Lower lobe of right lung (tissue), 2 donors: ENCODE measurements around the gene SETD3. TPM values are rescaled to one million over a fixed set of nuclear protein-coding genes. Genes with fewer than 3 reads are reported as not detected.

Experiments used
- ATAC-seq, 2 donors: fragments of 200-7000 bp; cut with Tn5 transposase; one replicate each; pipeline ENCODE4 v1.9.1; 2020 to 2022; ENCODE audit warnings: mild to moderate bottlenecking in 2 of 2, moderate library complexity in 2 of 2
- DNase-seq: peaks from one replicate; pipeline ENCODE4 v3.0.0-alpha.2; 2020
- H3K27ac ChIP-seq: fragments of 200-600 bp; one replicate; pipeline ENCODE4 v1.8.0; 2022
- H3K27me3 ChIP-seq: fragments of 200-600 bp; one replicate; pipeline ENCODE4 v1.8.0; 2022; ENCODE audit warnings: low read depth
- H3K36me3 ChIP-seq: fragments of 200-600 bp; one replicate; pipeline ENCODE4 v1.8.0; 2022; ENCODE audit warnings: mild to moderate bottlenecking
- H3K4me1 ChIP-seq: fragments of 200-600 bp; one replicate; pipeline ENCODE4 v1.8.0; 2022
- H3K4me3 ChIP-seq: fragments of 200-600 bp; one replicate; pipeline ENCODE4 v1.8.0; 2022; ENCODE audit warnings: mild to moderate bottlenecking
- H3K9me3 ChIP-seq: fragments of 200-600 bp; one replicate; pipeline ENCODE4 v1.8.0; 2022
- CTCF ChIP-seq: fragments of 200-600 bp; IDR thresholded peaks from one replicate; pipeline ENCODE4 v1.8.0; 2022; ENCODE audit warnings: antibody characterized with exemption, mild to moderate bottlenecking
- intact Hi-C: fragments of 100-400 bp; cut with DNase I; formaldehyde crosslinking; loops from one replicate; pipeline ENCODE4 v1.11.0; 2022
- total RNA-seq: library from RNA; stranded (reverse); fragmentation: NEBNext Ultra II Directional; extraction: Animal tissue kit (Norgen Biotek cat#: 25700); gene quantifications from one replicate; pipeline ENCODE4 v1.2.1, GENCODE V29; 2021
- donor health status: DM: no; HTN: yes; CAD: no; lungs with severe emphysema.

The SETD3 gene
- total RNA-seq, 1 donor from 2014 or later = 78.7 TPM

- Histone ChIP-seq H3K4me1 (no peaks in the 10 kb centered on the region), H3K4me3 (no peak overlapping the region), H3K27me3 (no peaks in the 10 kb centered on the region), H3K27ac (no peak overlapping the region), H3K36me3 (peaks cover 97% of the 10 kb centered on the region), H3K9me3 (no peaks in the 10 kb centered on the region)
- TF ChIP-seq CTCF = no peak
- intact Hi-C loops = no loop called here
- ATAC-seq (no peak), DNase-seq (no peak)
Measured at GRCh38 chr14:99507860-99508640, 27.4 kb upstream of the SETD3 start.

GRCh38 chr14:99506276-99506675, 25.6 kb upstream of the SETD3 start:
- no peaks in the 10 kb centered on the region for H3K4me1 ChIP-seq
- H3K36me3 ChIP-seq = peaks cover 97% of the 10 kb centered on the region
- no peak overlapping the region for H3K27ac ChIP-seq
- ATAC-seq = no peak
- intact Hi-C loops = no loop called here
- no peak for DNase-seq
- H3K4me3 ChIP-seq = no peak overlapping the region
- no peak for TF ChIP-seq CTCF
- no peaks in the 10 kb centered on the region for H3K27me3 ChIP-seq
- no peaks in the 10 kb centered on the region for H3K9me3 ChIP-seq

- Histone ChIP-seq H3K27ac (no peak overlapping the region), H3K9me3 (no peaks in the 10 kb centered on the region), H3K4me1 (no peaks in the 10 kb centered on the region), H3K4me3 (no peak overlapping the region), H3K27me3 (no peaks in the 10 kb centered on the region), H3K36me3 (peaks cover 100% of the 10 kb centered on the region)
- ATAC-seq (no peak), DNase-seq (no peak)
- TF ChIP-seq CTCF = no peak
- intact Hi-C loops = no loop called here
Measured at GRCh38 chr14:99505089-99505488, 24.4 kb upstream of the SETD3 start.

GRCh38 chr14:99503848-99504453, 23.3 kb upstream of the SETD3 start:
- H3K27ac ChIP-seq = no peak overlapping the region
- no peaks in the 10 kb centered on the region for H3K9me3 ChIP-seq
- DNase-seq (no peak), ATAC-seq (no peak)
- no peaks in the 10 kb centered on the region for H3K4me1 ChIP-seq
- H3K27me3 ChIP-seq = no peaks in the 10 kb centered on the region
- no peak for TF ChIP-seq CTCF
- H3K4me3 ChIP-seq = no peak overlapping the region
- peaks cover 100% of the 10 kb centered on the region for H3K36me3 ChIP-seq
- intact Hi-C loops = no loop called here

- DNase-seq (no peak), ATAC-seq (no peak)
- Histone ChIP-seq H3K27ac (no peak overlapping the region), H3K4me3 (no peak overlapping the region), H3K36me3 (peaks cover 100% of the 10 kb centered on the region), H3K27me3 (no peaks in the 10 kb centered on the region), H3K4me1 (no peaks in the 10 kb centered on the region), H3K9me3 (no peaks in the 10 kb centered on the region)
- intact Hi-C loops = no loop called here
- no peak for TF ChIP-seq CTCF
Measured at GRCh38 chr14:99502989-99503421, 22.3 kb upstream of the SETD3 start.
